Loucy (cell line): ENCODE measurements around the gene AFF3.

ENCODE experiments used
- H2AFZ ChIP-seq: fragments of 200-600 bp; sonication (generic); 2 replicates; pipeline ENCODE4 v1.6.0; 2016; ENCODE audit warnings: antibody characterized with exemption, mild to moderate bottlenecking, low read length, moderate library complexity
- H3F3A ChIP-seq: fragments of 200-600 bp; 2 replicates; pipeline ENCODE4 v1.6.0; 2016; ENCODE audit warnings: antibody characterized with exemption, low read depth, mild to moderate bottlenecking
- H3K27me3 ChIP-seq: fragments of 200-600 bp; sonication (generic); 2 replicates; pipeline ENCODE4 v1.6.1; 2014; ENCODE audit warnings: low read length, mild to moderate bottlenecking; ENCODE audit not compliant: insufficient read depth, poor library complexity, severe bottlenecking
- H3K36me3 ChIP-seq: fragments of 200-600 bp; sonication (generic); 2 replicates; pipeline ENCODE4 v1.6.1; 2016; ENCODE audit warnings: low read length; ENCODE audit not compliant: insufficient read depth
- H3K4me1 ChIP-seq: fragments of 200-600 bp; sonication (generic); 2 replicates; pipeline ENCODE4 v1.5.1; 2014; ENCODE audit warnings: low read length, mild to moderate bottlenecking; ENCODE audit not compliant: insufficient read depth, poor library complexity, severe bottlenecking
- H3K4me2 ChIP-seq: fragments of 200-600 bp; sonication (generic); 2 replicates; pipeline ENCODE4 v1.6.0; 2014; ENCODE audit warnings: antibody characterized with exemption, low read length, low read depth, mild to moderate bottlenecking; ENCODE audit not compliant: poor library complexity, severe bottlenecking
- H3K4me3 ChIP-seq: fragments of 200-600 bp; sonication (generic); 2 replicates; pipeline ENCODE4 v1.5.1; 2014; ENCODE audit warnings: low read length, mild to moderate bottlenecking, mixed read lengths; ENCODE audit not compliant: poor library complexity, severe bottlenecking
- H3K79me2 ChIP-seq: fragments of 200-600 bp; sonication (generic); 2 replicates; pipeline ENCODE4 v1.6.1; 2014; ENCODE audit warnings: low read length; ENCODE audit not compliant: insufficient read depth
- H3K9ac ChIP-seq: fragments of 200-600 bp; sonication (generic); 2 replicates; pipeline ENCODE4 v1.6.0; 2014; ENCODE audit warnings: mild to moderate bottlenecking, low read depth, low read length, moderate library complexity; ENCODE audit not compliant: poor library complexity, severe bottlenecking
- H3K9me2 ChIP-seq: fragments of 200-600 bp; sonication (generic); replicated peaks from 2 replicates; pipeline ENCODE4 v1.6.1; 2016; ENCODE audit warnings: low read depth, low read length, mixed read lengths
- H3K9me3 ChIP-seq: fragments of 200-600 bp; sonication (generic); 2 replicates; pipeline ENCODE4 v1.6.1; 2014; ENCODE audit warnings: mild to moderate bottlenecking, antibody characterized with exemption, low read length, low read depth; ENCODE audit not compliant: insufficient read depth
- H4K20me1 ChIP-seq: fragments of 200-600 bp; sonication (generic); 2 replicates; pipeline ENCODE4 v1.6.0; 2014; ENCODE audit warnings: antibody characterized with exemption, low read length, mild to moderate bottlenecking; ENCODE audit not compliant: insufficient read depth, poor library complexity, severe bottlenecking
- EZH2phosphoT487 ChIP-seq: fragments of 200-600 bp; IDR thresholded peaks from 2 replicates; pipeline ENCODE4 v1.6.1; 2018; ENCODE audit warnings: antibody characterized with exemption, mild to moderate bottlenecking, moderate library complexity, borderline replicate concordance
- TF ChIP-seq, protein P1 (sequence below): fragments of 200-600 bp; sonication (generic); conservative IDR thresholded peaks from 2 replicates; pipeline ENCODE4 v1.5.1; 2014; ENCODE audit warnings: mild to moderate bottlenecking, antibody characterized with exemption, low read length

The AFF3 gene

DNA sequence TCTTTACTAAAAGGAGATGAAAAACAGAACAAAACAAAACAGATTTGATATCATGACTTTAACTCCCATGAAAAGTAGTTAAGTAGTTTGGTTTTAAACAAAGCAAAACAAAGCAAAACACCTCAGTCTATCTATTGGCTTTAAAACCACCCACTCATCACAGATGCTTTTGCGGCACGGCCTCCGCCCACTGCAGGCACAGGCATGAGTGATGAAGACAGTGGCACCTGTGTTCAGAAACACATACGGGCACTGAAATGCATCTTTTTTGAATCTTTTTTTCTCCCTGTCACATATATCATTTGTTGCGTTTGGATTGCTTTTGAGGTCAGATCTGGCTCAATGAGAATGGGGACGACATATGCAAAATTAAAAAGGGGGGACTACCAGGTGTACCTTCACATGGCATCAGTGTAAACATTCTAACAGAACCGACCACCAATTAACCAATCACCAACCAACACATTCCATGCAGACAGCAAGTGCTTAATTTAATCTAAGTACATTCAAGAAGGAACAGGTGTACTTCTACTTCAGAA, 505.2 kb downstream of the AFF3 start:
- no peaks in the 10 kb centered on the region for H3K4me1 ChIP-seq
- H2AFZ ChIP-seq = no peak overlapping the region
- H3K9me3 ChIP-seq = peaks cover 3% of the 10 kb centered on the region; the same call in 1 of the 2 replicates
- no peak overlapping the region for H3K9ac ChIP-seq
- H3K27me3 ChIP-seq = no peaks in the 10 kb centered on the region
- H3F3A ChIP-seq = no peaks in the 10 kb centered on the region
- no peak overlapping the region for H3K4me3 ChIP-seq
- TF ChIP-seq, protein P1, sequence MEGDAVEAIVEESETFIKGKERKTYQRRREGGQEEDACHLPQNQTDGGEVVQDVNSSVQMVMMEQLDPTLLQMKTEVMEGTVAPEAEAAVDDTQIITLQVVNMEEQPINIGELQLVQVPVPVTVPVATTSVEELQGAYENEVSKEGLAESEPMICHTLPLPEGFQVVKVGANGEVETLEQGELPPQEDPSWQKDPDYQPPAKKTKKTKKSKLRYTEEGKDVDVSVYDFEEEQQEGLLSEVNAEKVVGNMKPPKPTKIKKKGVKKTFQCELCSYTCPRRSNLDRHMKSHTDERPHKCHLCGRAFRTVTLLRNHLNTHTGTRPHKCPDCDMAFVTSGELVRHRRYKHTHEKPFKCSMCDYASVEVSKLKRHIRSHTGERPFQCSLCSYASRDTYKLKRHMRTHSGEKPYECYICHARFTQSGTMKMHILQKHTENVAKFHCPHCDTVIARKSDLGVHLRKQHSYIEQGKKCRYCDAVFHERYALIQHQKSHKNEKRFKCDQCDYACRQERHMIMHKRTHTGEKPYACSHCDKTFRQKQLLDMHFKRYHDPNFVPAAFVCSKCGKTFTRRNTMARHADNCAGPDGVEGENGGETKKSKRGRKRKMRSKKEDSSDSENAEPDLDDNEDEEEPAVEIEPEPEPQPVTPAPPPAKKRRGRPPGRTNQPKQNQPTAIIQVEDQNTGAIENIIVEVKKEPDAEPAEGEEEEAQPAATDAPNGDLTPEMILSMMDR = no peak
- no peak for TF ChIP-seq EZH2phosphoT487
- no peaks in the 10 kb centered on the region for H3K36me3 ChIP-seq
- H3K9me2 ChIP-seq = no peaks in the 10 kb centered on the region
- no peaks in the 10 kb centered on the region for H4K20me1 ChIP-seq
- H3K4me2 ChIP-seq = no peak overlapping the region
- no peaks in the 10 kb centered on the region for H3K79me2 ChIP-seq

- Histone ChIP-seq H2AFZ (no peak overlapping the region), H3K9ac (no peak overlapping the region), H3K4me1 (no peaks in the 10 kb centered on the region), H3K9me3 (peaks cover 3% of the 10 kb centered on the region; the same call in 1 of the 2 replicates), H3K36me3 (no peaks in the 10 kb centered on the region), H3K4me3 (no peak overlapping the region), H3K9me2 (no peaks in the 10 kb centered on the region), H3K4me2 (no peak overlapping the region), H4K20me1 (no peaks in the 10 kb centered on the region), H3F3A (no peaks in the 10 kb centered on the region), H3K79me2 (no peaks in the 10 kb centered on the region), H3K27me3 (no peaks in the 10 kb centered on the region)
- no peak for TF ChIP-seq EZH2phosphoT487
- TF ChIP-seq, protein P1 = no peak
Measured at GRCh38 chr2:99636144-99637034, 506.0 kb downstream of the AFF3 start.

GRCh38 chr2:99635710-99636109, 506.7 kb downstream of the AFF3 start:
- no peaks in the 10 kb centered on the region for H3F3A ChIP-seq
- no peaks in the 10 kb centered on the region for H3K79me2 ChIP-seq
- H3K27me3 ChIP-seq = no peaks in the 10 kb centered on the region
- H4K20me1 ChIP-seq = no peaks in the 10 kb centered on the region
- H2AFZ ChIP-seq = no peak overlapping the region
- no peaks in the 10 kb centered on the region for H3K4me1 ChIP-seq
- H3K36me3 ChIP-seq = no peaks in the 10 kb centered on the region
- no peak overlapping the region for H3K4me3 ChIP-seq
- H3K9me2 ChIP-seq = no peaks in the 10 kb centered on the region
- H3K9me3 ChIP-seq = peaks cover 3% of the 10 kb centered on the region; the same call in 1 of the 2 replicates
- no peak overlapping the region for H3K9ac ChIP-seq
- H3K4me2 ChIP-seq = no peak overlapping the region
- TF ChIP-seq, protein P1 = no peak
- TF ChIP-seq EZH2phosphoT487 = no peak
